Neural crest cell (in vitro differentiated cells): ENCODE results near the gene RNF144A. TPM values are rescaled to one million over a fixed set of nuclear protein-coding genes. Genes with fewer than 3 reads are reported as not detected.

Experiments
- DNase-seq: peaks from one replicate; pipeline ENCODE4 v3.0.0; 2021; ENCODE audit warnings: low read depth, mixed read lengths, low spot score
- H3K27ac Mint-ChIP-seq: one replicate; pipeline ENCODE4 v1.8.0; 2021; ENCODE audit warnings: mild to moderate bottlenecking, mixed read lengths; ENCODE audit not compliant: unreplicated experiment
- H3K27me3 Mint-ChIP-seq: 2 replicates; pipeline ENCODE4 v1.8.0; 2021; ENCODE audit warnings: low read depth, mild to moderate bottlenecking, mixed read lengths
- H3K36me3 Mint-ChIP-seq: 2 replicates; pipeline ENCODE4 v1.8.0; 2021; ENCODE audit warnings: low read depth, mild to moderate bottlenecking, mixed read lengths
- H3K4me1 Mint-ChIP-seq: 2 replicates; pipeline ENCODE4 v1.8.0; 2021; ENCODE audit warnings: mixed read lengths
- H3K4me3 Mint-ChIP-seq: one replicate; pipeline ENCODE4 v1.8.0; 2021; ENCODE audit warnings: mild to moderate bottlenecking, mixed read lengths
- H3K9me3 Mint-ChIP-seq: 2 replicates; pipeline ENCODE4 v1.8.0; 2021; ENCODE audit warnings: mixed read lengths
- total RNA-seq: library from RNA; stranded (reverse); gene quantifications from 2 replicates; pipeline ENCODE4 v1.2.1, GENCODE V29; 2021
- TF ChIP-seq, protein P1 (sequence below): fragments of 200-600 bp; sonication (generic); conservative IDR thresholded peaks from 2 replicates; pipeline ENCODE4 v1.5.0; 2021; ENCODE audit warnings: antibody characterized with exemption, mild to moderate bottlenecking

RNF144A gene
- total RNA-seq, 1 donor from 2014 or later = 49.6 TPM

DNA sequence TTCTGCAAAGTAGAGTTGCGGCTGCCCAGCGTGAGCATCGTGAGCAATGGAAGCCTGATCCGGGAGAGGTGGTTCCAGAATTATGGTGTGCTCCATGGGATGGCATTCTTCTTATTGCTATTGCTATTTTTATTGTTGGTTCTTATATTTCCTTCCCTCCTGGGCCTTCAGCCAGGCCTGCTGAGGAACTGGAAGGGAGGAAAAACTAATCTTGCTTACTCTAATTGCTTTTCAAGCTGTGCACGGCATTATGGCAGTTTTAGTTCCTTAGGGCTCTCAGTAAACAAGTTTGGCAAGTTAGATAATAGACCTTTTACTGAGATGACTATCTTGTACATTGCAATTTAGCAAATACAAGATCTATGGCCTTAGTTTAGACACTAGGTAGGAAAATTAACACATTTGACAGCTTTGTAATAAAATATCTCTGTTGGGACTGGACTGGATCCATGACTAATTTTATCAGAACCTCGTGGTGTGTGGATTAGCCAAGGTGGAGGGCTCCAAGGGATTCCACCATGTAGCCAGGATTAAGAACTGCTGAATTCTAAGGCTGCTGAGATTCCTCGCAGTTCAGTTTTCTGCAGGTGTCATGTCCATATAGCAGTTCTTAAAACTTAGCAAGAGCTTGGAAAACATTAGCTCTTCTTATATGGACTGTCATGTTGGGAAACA, 33.6 kb upstream of the RNF144A start:
- Mint-ChIP-seq H3K4me3 (no peak overlapping the region), H3K9me3 (peaks cover 13% of the 10 kb centered on the region), H3K4me1 (no peaks in the 10 kb centered on the region), H3K27me3 (no peaks in the 10 kb centered on the region), H3K36me3 (peaks cover 10% of the 10 kb centered on the region), H3K27ac (no peak overlapping the region)
- no peak for DNase-seq
- TF ChIP-seq, protein P1, sequence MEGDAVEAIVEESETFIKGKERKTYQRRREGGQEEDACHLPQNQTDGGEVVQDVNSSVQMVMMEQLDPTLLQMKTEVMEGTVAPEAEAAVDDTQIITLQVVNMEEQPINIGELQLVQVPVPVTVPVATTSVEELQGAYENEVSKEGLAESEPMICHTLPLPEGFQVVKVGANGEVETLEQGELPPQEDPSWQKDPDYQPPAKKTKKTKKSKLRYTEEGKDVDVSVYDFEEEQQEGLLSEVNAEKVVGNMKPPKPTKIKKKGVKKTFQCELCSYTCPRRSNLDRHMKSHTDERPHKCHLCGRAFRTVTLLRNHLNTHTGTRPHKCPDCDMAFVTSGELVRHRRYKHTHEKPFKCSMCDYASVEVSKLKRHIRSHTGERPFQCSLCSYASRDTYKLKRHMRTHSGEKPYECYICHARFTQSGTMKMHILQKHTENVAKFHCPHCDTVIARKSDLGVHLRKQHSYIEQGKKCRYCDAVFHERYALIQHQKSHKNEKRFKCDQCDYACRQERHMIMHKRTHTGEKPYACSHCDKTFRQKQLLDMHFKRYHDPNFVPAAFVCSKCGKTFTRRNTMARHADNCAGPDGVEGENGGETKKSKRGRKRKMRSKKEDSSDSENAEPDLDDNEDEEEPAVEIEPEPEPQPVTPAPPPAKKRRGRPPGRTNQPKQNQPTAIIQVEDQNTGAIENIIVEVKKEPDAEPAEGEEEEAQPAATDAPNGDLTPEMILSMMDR = no peak

DNA sequence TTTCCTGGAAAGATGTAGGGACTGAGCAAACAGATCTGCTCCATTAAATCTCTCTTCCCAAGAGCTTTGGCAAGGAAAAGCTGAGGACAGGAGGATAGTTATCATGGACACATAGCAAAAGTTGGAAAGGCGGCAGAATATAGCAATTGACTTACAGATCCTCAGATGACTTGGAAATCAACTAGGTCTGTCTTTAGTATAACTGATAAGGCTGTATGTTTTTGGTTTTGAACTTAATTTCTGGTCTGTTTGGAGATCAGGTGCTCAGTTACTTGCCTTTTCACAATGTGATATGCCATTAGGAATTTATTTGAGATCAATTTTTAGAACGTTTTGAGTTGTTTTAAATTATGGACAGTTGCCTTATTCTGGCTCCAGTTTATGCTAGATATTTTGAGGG, 31.7 kb upstream of the RNF144A start:
- H3K27me3 Mint-ChIP-seq = no peaks in the 10 kb centered on the region
- no peak overlapping the region for H3K4me3 Mint-ChIP-seq
- DNase-seq = no peak
- peaks cover 5% of the 10 kb centered on the region for H3K9me3 Mint-ChIP-seq
- peaks cover 3% of the 10 kb centered on the region for H3K36me3 Mint-ChIP-seq
- no peaks in the 10 kb centered on the region for H3K4me1 Mint-ChIP-seq
- TF ChIP-seq, protein P1 = no peak
- no peak overlapping the region for H3K27ac Mint-ChIP-seq

GRCh38 chr2:6885968-6886367, 31.2 kb upstream of the RNF144A start:
- Mint-ChIP-seq H3K9me3 (peaks cover 5% of the 10 kb centered on the region), H3K4me1 (no peaks in the 10 kb centered on the region), H3K27me3 (no peaks in the 10 kb centered on the region), H3K4me3 (no peak overlapping the region), H3K36me3 (peaks cover 1% of the 10 kb centered on the region), H3K27ac (no peak overlapping the region)
- no peak for DNase-seq
- TF ChIP-seq, protein P1 = no peak

DNA sequence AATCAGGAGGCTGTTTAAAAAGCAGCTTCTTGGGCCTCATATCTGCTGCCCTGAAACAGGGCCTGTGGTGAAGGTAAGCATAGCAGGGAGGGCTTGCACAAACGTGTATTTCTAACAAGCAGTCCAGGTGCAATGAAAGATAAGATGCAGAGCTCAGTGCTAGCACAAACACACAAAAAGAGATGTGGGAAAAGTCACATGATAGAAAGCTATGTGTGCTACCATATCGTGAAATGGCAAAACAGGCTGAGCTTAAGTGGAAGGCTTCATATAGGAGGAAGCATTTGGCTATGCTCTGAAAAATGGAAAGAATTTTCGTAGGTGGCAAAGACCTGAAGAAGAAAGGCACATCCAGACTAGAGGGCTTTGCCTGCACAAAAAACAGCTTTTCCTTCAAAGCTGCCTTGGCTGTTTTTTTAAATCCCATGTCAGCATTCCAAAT, 29.4 kb upstream of the RNF144A start:
- Mint-ChIP-seq H3K36me3 (no peaks in the 10 kb centered on the region), H3K4me1 (peaks cover under 1% of the 10 kb centered on the region), H3K9me3 (peaks cover 3% of the 10 kb centered on the region)

DNA sequence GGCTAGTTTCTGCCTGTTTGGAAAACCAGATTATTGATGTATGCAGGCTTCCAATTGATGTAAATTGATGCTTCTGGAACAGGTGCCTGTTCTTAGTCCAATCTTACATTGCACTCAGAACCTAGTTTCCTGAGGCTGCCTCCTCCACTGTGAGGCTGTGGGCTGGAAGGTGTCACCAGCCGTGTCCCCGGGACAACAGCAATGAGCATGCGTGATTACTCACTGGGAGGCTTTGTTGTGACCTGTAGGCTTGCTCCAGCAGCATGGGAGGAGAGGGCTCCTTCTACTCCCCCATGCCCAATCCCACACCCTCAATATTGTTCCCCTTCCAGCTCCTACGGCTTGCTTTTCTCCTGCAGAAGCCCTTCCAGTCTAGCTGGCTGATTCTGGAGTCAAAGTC, 28.5 kb upstream of the RNF144A start:
- Mint-ChIP-seq H3K4me1 (peaks cover 6% of the 10 kb centered on the region), H3K27me3 (no peaks in the 10 kb centered on the region), H3K27ac (no peak overlapping the region), H3K4me3 (no peak overlapping the region), H3K36me3 (no peaks in the 10 kb centered on the region), H3K9me3 (peaks cover 3% of the 10 kb centered on the region)
- TF ChIP-seq, protein P1 = no peak
- no peak for DNase-seq

More for the DNA sequence above, 29.4 kb upstream of the RNF144A start:
- no peak overlapping the region for H3K27ac Mint-ChIP-seq
- H3K4me3 Mint-ChIP-seq = no peak overlapping the region
- no peak for DNase-seq
- TF ChIP-seq, protein P1 = no peak
- H3K27me3 Mint-ChIP-seq = no peaks in the 10 kb centered on the region
